GM18907 (cell line): ENCODE measurements around the gene CLIC3.

Experiments used
- ATAC-seq: cut with Tn5 transposase; IDR thresholded peaks from one replicate; pipeline ENCODE4 v1.9.1; 2021; ENCODE audit warnings: mild to moderate bottlenecking, moderate library complexity; ENCODE audit not compliant: unreplicated experiment

Gene CLIC3

DNA sequence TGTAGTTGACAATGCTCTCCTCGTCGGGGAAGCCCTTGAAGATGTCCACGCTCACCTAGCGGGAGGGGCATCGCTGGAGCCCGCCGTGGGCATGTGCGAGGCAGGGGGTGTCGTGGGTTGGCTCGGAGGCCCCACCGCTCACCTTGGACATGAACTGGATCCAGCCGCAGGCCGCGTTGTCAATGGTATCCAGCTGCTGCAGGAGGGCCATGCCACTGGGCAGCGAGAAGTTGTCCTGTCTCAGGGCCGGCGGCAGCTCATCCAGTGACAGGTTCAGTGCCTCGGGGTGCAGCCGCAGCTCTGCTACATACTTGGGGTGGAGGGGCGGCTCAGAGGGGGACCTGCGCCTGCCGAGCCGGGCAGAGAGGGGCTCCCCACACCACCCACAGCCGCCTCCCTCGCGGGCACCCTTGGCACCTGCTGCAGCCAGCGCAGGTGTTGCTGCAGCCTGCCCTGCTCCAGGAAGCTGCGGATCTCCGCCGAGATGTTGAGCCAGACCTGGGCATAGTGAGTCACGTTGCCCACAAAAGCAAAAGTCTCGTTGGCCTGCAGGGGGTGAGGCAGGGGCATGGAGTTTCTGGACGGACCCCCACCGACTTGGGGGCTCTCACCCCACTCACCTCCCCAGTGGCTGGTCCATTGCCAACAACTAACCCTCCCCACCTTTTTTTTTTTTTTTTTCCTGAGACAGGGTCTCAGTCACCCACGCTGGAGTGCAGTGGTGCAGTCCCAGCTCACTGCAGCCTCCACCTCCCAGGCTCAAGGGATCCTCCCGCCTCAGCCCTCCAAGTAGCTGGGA lies 22.6 kb upstream of the CLIC3 start:
- no peak for ATAC-seq

DNA sequence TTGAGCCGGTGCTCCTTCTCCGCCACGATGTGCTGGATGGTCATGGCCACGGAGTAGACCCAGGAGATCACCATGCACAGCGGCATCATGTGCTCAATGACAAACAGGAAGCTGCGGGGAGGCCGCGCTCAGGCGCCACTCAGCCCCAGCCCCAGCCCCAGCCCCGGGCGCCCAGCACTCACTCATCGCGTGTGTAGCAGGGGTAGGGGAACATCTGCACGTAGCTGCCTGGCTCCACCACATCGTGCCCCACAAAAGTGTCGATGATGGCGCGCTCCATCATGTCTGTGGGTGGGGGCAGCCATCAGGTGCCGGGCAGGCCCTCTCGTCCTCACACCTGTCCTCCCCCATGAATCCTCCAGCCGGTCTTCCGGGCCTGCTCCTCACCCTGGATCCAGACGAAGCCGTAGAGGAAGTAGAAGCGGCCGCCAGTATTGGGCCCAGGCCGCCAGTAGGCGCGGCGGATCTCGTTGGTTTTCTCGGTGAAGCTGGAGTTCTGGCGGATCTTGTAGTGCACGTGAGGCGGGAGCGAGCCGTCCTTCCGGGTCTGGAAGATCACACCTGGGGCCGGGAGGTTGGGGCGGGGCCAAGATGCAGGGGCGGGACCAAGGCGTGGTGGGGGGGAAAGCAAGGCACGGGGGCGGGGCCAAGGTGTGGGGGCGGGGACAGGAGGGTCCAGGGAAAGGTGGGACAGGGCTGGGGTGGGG lies 21.6 kb upstream of the CLIC3 start:
- no peak for ATAC-seq

DNA sequence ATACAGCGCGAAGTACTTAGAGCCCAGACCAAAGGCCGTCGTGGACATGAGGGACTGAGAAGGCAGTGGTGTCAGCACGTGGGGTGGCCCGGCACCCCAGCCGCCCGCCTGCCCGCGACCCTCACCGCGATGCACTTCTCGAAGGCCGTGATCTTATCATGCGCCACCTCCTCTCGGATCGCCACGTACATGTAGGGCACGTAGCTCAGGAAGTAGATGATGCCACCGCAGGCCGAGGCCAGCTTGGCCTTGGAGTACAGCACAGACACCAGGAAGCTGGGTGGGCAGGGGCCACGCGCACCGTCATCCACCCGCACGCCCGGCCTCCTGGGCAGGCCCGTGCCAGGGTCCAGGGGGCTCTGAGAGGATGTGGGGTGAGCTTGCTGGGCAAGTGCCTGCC lies 20.7 kb upstream of the CLIC3 start:
- ATAC-seq, result no peak

DNA sequence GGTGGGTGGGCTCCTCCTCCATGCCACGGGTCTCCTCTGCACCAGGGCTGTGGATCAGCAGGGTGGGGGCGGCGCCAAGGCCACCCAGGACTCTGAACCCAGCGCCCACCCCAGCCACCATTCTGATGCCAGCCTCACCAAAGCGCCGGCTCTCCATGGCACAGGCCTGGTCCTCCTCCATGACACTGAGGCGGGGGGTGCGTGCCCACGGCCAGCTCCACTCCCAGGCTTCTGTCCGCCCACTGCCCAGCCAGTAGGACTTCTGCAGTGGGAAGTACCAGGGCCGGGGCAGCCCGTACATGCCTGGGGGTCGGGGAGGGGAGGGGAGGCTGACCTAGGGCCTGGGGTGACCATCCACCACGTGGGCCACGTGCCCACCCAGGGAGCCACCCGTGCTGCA lies 20.1 kb upstream of the CLIC3 start:
- no peak for ATAC-seq

DNA sequence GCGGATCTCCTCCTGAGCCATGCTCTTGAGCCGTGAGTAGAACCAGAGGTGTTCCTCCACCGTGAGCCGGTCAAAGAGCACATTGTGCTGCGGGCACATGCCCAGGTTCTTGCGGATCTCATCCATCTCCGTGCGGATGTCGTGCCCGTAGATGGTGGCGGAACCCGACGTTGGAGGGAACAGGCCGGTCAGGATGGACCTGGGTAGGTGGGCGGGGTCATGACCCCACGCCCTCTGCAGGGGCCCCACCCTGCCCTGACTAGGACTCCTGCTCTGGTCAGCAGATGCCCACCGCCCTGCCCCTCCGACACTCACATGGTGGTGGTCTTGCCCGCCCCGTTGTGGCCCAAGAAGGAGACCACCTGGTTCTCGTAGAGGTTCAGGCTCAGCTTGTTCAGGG lies 19.6 kb upstream of the CLIC3 start:
- no peak for ATAC-seq

DNA sequence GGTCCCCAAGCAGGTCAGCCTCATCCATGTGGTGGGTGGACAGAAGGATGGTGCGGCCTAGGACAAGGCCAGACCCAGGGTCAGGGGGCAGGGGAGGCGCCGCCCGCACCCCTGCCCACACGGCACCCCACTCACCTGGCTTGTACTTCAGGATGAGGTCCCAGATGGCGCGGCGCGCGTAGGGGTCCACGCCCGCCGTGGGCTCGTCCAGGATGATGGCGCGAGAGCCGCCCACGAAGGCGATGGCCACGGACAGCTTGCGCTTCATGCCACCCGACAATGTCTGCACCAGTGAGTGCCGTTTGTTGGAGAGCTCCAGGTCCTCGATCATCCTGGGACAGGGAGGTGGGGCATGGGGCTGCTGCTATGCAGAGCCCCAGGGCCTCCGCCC lies 19.2 kb upstream of the CLIC3 start:
- no peak for ATAC-seq

DNA sequence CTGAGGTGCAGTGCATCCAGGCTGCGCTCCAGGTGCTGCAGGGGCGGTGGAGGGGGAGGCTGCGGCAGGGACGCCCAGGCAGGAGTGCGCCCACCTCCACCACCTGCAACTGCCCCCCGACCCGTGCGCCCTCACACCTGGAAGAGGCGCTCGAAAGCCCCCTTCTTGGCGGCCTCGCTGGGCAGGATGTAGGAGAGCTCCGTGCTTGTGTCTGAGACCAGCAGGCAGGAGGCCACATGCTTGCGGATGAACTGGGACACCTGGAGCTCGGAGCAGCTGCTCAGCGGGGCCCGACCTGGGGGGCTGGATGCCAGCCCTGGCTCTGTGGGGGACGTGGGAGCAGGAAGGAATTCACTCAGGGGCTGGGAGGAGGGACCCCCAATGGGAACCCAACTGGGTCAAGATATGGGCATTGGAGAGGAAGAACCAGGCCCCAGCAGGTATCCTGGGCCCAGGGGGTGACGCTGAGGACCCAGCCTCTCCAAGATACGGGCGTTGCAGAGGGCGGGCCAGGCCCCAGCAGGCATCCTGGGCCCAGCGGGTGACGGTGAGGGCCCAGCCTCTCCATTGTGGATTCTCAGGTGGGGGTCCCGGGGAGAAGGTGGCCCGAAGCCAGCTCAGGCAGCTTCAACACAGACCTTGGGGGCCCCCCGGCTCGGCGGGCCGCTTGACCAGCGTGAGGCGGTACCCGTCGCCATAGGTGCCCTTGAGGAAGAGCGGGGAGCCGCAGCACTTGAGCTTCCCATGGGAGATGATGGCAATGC lies 18.6 kb upstream of the CLIC3 start:
- no peak for ATAC-seq

DNA sequence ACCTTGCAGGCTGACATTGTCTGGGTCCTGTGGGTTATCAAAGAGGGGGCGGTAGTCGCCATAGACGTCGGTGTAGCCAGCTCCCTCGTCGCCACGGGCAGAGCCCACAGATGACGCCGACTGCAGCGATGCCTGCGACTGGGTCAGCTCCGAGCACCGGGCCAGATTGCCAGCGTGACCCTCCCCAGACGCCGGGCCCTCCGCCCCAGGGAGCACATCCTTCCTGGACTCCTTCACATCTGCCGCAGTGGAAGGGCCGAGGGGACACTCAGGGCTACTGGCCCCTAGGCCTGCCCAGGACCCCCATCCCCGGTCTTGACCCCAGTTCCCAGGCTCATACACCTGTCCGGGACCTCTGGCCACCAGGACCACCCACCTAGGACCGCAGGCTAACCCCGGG lies 17.8 kb upstream of the CLIC3 start:
- ATAC-seq, result no peak

DNA sequence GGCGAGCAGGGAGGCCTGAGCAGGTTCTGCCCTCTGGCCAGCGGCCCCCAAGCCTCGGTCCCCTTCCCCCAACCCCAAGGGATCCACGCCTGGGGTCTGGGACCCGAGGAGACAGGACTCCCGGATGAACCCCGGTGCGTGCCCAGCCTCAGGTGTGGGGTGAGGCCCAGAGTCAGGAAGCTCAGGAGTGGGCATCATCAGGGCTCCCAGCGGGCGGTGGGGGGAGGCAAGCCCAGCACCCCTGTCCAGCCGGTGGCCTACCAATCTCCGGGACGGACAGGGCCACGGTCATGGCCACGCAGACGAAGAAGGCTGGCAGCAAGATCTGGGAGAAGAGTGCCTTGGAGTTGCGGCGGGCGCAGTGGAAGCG lies 17.2 kb upstream of the CLIC3 start:
- ATAC-seq, result no peak

DNA sequence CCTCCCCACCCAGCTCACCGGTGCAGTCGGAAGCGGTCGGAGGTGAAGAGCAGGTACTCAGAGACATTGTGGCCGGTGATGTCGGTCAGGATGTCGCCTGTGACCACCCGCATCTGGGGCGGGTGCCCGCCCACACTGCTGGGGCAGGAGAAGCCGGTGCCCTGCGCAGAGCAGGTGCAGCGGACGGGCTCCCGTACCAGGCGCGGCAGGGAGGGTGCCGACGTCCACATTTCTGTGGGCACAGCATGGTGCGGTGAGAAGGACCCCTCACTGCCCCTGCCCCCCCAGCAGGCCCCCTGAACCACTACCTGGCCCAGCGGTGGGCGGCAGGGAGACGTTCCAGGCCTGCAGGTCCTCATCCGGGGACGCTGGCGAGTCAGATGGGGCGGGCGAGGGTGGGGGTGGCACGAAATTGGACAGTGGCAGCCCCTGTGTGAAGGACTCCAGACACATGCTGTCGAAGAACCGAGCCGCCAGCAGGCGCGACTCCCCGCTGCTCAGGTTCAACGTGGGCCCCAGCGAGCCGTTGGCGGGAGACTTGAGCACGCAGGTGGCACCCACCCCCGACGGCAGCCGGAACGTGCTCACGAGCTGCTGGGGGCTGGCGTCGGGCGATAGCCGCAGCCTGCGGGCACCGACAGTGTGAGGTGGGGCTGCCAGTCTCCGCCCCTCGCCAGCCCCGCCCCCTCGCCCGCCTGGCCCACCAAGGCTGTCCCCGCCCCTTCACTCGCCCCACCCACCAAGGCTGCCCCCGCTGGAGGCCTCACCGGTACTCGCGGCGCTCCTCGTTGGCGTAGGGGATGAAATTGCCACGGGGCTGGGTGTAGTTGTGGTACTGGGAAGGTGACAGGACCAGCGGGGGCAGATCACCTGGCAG lies 16.6 kb upstream of the CLIC3 start:
- ATAC-seq, result no peak

DNA sequence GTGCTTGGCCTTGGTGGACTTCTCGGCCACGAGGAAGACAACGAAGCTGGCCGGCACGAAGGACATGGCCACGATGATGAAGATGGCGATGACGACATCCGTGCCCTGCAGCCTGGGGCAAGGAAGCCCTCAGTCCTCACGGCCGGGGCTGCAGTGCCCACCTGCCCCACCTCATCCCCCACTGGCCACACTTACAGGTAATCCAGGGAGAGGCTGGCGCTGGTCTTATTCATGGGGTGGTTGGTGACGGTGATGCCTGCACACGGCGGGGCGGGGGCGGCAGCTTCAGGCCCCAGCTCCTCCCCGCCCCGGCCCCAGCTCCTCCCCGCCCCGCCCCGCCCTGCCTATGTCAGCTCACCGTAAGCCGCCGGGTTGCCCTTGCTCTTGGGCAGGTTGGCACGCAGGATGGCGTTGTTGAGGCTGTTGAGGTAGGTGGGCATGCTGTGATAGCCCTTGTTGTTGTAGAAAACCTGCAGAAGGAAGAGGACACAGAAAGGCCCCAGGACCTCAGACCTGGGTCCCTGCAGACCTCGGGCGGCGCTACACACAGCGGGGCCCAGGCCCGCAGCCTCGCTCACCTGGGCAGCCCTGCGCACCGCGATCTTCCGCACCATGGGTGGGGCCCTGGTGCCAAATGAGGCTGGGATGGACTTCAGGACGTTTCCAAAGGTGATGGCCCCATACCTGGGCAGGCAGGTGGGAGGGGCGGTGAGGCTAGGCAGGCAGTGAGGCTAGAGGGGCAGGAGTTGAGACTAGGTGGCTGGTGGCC lies 15.7 kb upstream of the CLIC3 start:
- no peak for ATAC-seq

DNA sequence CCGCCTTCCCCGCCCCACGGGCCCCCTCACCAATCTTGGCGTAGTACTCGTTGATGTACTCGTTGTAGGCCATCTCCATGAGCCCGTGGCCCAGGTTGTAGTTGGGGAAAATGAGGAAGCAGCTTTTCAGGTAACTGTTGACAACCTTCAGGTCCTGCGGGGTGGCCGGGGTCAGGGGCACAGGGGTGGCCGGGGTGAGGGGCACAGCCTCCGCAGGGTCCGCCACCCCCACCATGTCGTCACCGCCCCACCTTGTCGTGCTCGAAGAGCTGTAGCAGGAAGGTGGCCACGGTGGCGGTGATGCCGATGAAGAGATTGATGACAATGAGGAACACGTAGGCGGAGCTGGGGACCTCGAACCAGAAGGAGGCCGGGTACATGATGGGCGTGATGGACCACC lies 14.8 kb upstream of the CLIC3 start:
- no peak for ATAC-seq

DNA sequence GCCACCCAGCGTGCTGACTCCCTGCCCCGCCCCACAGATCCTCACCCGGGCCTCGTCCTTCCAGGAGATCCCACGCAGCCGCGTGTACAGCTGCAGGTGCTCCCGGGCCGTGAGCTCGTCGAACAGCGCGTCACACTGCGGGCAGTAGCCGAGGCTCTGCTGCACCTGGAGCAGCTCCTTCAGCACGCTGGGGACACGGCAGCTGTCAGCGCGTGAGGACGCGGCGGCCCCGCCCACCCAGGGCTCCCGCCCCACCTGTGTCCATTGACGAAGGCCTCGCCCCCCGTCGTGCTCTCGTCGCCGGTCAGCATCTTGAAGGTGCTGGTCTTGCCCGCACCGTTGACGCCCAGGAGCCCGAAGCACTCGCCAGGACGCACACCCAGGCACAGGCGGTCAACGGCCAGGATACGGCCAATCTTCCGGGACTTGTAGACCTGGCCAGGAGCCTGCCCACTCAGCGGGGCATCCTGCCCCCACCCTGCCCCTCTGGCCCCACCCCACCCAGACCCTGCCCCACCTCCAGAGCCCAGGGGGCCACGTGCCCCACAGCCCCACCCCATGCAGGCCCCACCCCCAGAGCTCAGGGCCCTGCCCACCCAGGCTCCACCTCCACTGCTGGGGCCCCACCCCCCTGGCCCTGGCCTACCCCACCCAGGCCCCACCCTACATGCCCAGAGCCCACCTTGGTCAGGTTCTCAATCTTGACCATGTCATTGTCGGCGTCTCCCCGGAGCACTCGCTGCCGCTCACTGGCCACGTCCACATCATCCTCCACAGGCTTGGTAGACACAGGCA lies 13.8 kb upstream of the CLIC3 start:
- ATAC-seq, result no peak

DNA sequence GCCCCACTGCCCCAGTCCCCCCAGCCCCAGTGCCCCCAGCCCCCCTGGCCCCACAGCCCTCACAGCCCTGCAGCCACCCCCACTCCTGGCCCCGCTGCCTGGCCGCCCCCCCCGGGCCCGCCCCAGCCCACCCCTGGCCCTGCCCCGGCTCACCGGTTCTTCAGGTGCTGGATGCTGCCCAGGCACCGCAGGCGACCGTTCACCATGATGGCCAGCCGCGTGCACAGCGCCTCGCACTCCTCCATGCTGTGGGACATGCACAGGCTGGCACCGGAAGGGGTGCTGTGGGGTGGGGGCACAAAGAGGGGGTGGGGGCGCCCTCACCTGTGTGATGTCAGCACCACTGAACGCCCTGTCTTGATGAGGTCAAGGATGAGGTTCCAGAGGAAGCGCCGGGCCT lies 12.8 kb upstream of the CLIC3 start:
- no peak for ATAC-seq

DNA sequence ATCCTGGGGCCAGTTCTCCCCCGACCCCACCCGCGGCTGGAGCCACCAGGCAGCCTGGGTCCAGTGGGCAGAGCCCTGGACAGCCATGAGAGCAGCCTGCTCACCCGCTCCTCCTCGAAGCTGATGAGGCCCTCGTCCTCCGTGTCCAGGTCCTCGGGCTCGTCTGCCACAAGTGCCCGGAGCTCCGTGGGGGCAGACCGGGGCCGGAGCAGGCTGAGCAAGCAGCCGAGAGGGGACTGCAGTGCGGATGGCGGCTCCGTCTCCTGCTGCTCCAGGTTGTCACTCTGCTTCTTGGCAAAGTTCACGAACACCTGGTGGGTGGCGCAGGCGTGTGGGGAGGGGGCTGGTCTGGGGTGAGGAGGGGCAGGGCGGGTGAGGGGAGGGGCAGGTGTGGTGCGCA lies 11.9 kb upstream of the CLIC3 start:
- ATAC-seq, result no peak

DNA sequence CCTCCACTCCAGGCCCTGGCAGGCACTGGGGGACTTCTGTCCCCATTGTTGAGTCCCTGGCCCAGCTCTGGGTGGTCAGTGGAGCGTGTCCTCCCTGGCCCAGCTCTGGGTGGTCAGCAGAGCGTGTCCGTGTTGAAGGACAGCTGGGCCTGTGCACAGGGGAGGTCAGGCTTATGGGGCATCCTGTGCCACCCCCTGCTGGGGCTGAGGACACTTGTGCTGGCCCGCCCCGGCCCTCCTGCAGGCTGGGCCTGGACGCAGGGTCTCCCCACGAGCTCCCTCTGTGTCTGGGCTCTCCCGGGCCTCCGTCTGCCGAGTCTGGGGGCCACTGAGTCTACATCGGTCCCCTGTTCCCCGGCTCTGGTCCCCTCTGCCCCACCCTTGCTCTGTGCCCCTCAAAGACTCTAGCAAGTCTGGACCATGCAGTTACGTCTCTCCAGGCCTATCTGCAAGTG lies 11.5 kb upstream of the CLIC3 start:
- no peak for ATAC-seq

DNA sequence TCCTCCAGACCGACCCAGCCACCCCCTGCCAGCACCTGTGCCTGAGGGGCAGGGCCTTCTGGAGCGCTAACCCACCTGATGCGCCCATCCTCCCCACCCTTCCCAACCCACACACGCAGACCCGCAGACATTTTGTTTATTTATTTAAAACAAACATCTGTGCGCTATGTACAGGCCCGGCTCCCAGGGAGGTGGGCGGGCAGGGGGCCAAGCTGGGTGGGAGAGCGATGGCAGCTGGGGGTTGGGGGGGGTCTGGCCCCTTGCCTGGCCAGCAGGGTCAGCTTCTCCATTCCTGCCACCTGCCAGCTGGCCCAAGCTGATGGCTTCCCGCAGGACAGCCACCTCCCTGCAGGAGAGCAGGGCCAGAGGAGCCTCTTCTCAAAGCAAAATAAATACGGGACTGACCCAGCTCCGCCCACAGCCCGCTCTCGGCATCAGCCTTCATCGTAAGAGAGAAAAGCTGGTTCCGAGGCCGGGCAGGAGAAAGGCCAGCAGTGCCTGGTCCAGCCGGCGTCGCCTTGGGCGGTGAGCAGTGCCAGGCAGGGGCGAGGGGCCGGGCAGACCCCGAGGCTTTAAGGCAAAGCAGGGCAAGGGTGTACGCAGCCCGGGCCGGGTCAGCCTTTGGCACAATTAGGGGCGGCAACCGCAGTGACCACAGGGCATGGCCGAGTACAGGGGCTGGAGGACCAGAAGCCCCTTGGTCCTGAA lies 10.9 kb upstream of the CLIC3 start:
- ATAC-seq, result no peak

DNA sequence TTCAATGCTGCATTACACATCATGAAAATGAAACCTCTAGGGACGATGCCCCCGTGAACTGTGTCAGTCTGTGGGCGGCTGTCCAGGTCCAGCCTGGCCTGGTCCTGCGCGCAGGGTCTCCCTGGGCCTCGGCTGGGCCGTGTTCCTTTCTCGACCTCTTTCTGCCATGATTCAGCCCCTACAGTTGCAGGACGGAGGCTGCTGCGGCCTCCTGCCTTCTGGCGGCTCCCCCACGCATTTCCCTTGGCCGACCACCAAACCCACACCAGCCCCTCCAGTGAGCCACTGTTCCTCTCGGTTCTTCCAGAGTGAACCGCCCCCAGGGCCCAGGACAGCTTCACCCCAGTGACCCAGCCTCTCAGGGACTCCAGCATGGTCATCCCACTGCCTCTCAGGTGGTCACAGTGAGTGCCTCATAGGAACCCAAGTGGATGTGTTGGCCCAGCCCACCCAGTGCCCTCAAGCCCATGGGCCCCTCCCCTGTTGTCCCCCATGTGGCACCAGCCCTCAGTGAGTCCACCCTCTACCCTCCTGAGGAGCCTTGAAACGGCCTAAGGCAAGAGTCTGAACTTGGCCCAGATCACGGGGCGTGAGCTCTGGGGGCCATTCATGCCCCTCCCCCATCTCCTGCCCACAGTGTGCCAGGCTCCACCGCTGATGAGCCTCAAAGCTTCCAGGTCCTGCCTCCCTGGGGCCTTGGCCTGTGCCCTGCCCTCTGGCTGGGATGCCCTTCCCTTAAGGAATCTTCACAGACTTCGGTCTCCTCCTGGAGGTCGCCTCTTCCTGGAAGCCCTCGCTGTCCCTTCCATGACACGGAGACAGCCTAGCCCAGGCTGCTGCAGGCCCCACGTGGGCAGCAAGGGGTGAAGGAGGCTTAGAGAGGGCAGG lies 10.0 kb upstream of the CLIC3 start:
- ATAC-seq, result no peak
